A549 (cell line): ENCODE results near the gene GRM2. TPM values are rescaled to one million over a fixed set of nuclear protein-coding genes. Genes with fewer than 3 reads are reported as not detected.

Source experiments
- ATAC-seq, 2 experiments: fragments of 200-7000 bp in 1 of 2; fragments of >200 bp in 1 of 2; cut with Nextera tagmentation in 1 of 2; cut with Tn5 transposase in 1 of 2; 3 replicates each; pipeline versions ENCODE4 v1.8.0 to v1.9.1; 2018 to 2020; ENCODE audit warnings: mild to moderate bottlenecking in 1 of 2, moderate library complexity in 1 of 2
- CTCF ChIA-PET: fragments of 300-600 bp; sonication (Branson Sonifier 250); formaldehyde crosslinking; extraction: SDS; loops from one replicate; lab custom pipeline; 2021; ENCODE audit warnings: antibody characterized with exemption, inconsistent platforms; lab: Yijun Ruan, JAX
- POLR2A ChIA-PET: fragments of 350-600 bp; formaldehyde crosslinking; extraction: SDS; loops from one replicate; lab custom pipeline; 2021; ENCODE audit warnings: antibody characterized with exemption, inconsistent platforms; lab: Yijun Ruan, JAX
- DNase-seq, 2 experiments: peaks; one replicate each; pipeline versions ENCODE4 v3.0.0 to v3.0.0-alpha.2; 2011 to 2016; ENCODE audit warnings: low read depth in 1 of 2, low spot score in 1 of 2
- FAIRE-seq: peaks from 2 replicates; lab custom pipeline; 2011; peaks lifted over from hg19 to GRCh38; lab: Jason Lieb, UNC
- H3K27ac ChIP-seq, 2 experiments: fragments of >200 bp; sonication (Bioruptor Twin); formaldehyde crosslinking; 3 replicates each; pipeline ENCODE4 v1.5.1; 2016 to 2017
- H3K4me1 ChIP-seq: fragments of >200 bp; sonication (Bioruptor Twin); formaldehyde crosslinking; 3 replicates; pipeline ENCODE4 v1.6.1; 2016
- H3K4me2 ChIP-seq: fragments of >200 bp; sonication (Bioruptor Twin); formaldehyde crosslinking; 3 replicates; pipeline ENCODE4 v1.6.1; 2016
- H3K4me3 ChIP-seq: fragments of >200 bp; sonication (Bioruptor Twin); formaldehyde crosslinking; 3 replicates; pipeline ENCODE4 v1.5.1; 2016
- H3K9me3 ChIP-seq: fragments of >200 bp; sonication (Bioruptor Twin); formaldehyde crosslinking; 3 replicates; pipeline ENCODE4 v1.6.1; 2016
- BHLHE40 ChIP-seq: IDR thresholded peaks from 2 replicates; pipeline ENCODE4 v1.6.1; 2012; ENCODE audit warnings: low read depth, low read length, inconsistent platforms
- CBX2 ChIP-seq: fragments of 200-600 bp; sonication (generic); IDR thresholded peaks from 2 replicates; pipeline ENCODE4 v1.6.1; 2016; ENCODE audit warnings: low read depth, mild to moderate bottlenecking, borderline replicate concordance
- CBX8 ChIP-seq: fragments of 200-600 bp; sonication (generic); IDR thresholded peaks from 2 replicates; pipeline ENCODE4 v1.6.1; 2016
- CHD2 ChIP-seq: fragments of 150-350 bp; IDR thresholded peaks from 2 replicates; pipeline ENCODE4 v1.6.1; 2014; ENCODE audit warnings: low read length; ENCODE audit not compliant: partially characterized antibody
- CHD4 ChIP-seq: fragments of 200-600 bp; sonication (generic); IDR thresholded peaks from 2 replicates; pipeline ENCODE4 v1.6.1; 2016; ENCODE audit warnings: antibody characterized with exemption, mild to moderate bottlenecking, borderline replicate concordance
- E2F6 ChIP-seq: IDR thresholded peaks from 2 replicates; pipeline ENCODE4 v1.6.1; 2012; ENCODE audit warnings: low read depth, borderline replicate concordance
- EHF ChIP-seq: fragments of 250-450 bp; sonication (Bioruptor Pico); IDR thresholded peaks from 2 replicates; pipeline ENCODE4 v1.5.0; 2020; ENCODE audit warnings: mild to moderate bottlenecking
- EHMT2 ChIP-seq: fragments of 200-600 bp; sonication (generic); IDR thresholded peaks from 2 replicates; pipeline ENCODE4 v1.6.1; 2016; ENCODE audit warnings: antibody characterized with exemption, low read depth, mild to moderate bottlenecking, moderate library complexity
- EP300 ChIP-seq, 2 experiments: fragments of >200 bp; sonication (Bioruptor Twin); formaldehyde crosslinking; IDR thresholded peaks; 2 replicates in 1 of 2; 3 replicates in 1 of 2; pipeline ENCODE4 v1.6.1; 2016 to 2017
- ESRRA ChIP-seq: fragments of 150-350 bp; IDR thresholded peaks from 2 replicates; pipeline ENCODE4 v1.6.1; 2014; ENCODE audit warnings: mild to moderate bottlenecking, low read length, borderline replicate concordance
- HDAC2 ChIP-seq: fragments of 200-600 bp; sonication (generic); IDR thresholded peaks from 2 replicates; pipeline ENCODE4 v1.6.1; 2016
- HOXB13 ChIP-seq: fragments of 250-450 bp; sonication (Bioruptor Pico); IDR thresholded peaks from 2 replicates; pipeline ENCODE4 v1.5.0; 2020; ENCODE audit warnings: low read depth, mild to moderate bottlenecking, moderate library complexity
- KDM1A ChIP-seq: fragments of 200-600 bp; sonication (generic); IDR thresholded peaks from 2 replicates; pipeline ENCODE4 v1.6.1; 2016; ENCODE audit warnings: low read depth, mild to moderate bottlenecking
- MAX ChIP-seq: IDR thresholded peaks from 2 replicates; pipeline ENCODE4 v1.6.1; 2012
- NFE2L2 ChIP-seq: fragments of 150-350 bp; conservative IDR thresholded peaks from 2 replicates; pipeline ENCODE4 v1.6.1; 2014; ENCODE audit warnings: low read length
- NPAS2 ChIP-seq: fragments of 250-450 bp; sonication (Bioruptor Pico); IDR thresholded peaks from 2 replicates; pipeline ENCODE4 v1.8.0; 2022; ENCODE audit warnings: mild to moderate bottlenecking, moderate library complexity, borderline replicate concordance
- RCOR1 ChIP-seq: fragments of 150-350 bp; IDR thresholded peaks from 2 replicates; pipeline ENCODE4 v1.6.1; 2014; ENCODE audit warnings: antibody characterized with exemption, low read length, low read depth
- REST ChIP-seq: fragments of 200-600 bp; sonication (generic); IDR thresholded peaks from 2 replicates; pipeline ENCODE4 v1.6.1; 2016; ENCODE audit warnings: antibody characterized with exemption, mild to moderate bottlenecking, moderate library complexity
- RNF2 ChIP-seq: fragments of 200-600 bp; sonication (generic); IDR thresholded peaks from 2 replicates; pipeline ENCODE4 v1.6.1; 2016; ENCODE audit warnings: low read depth, mild to moderate bottlenecking, antibody characterized with exemption, moderate library complexity, borderline replicate concordance
- TFCP2L1 ChIP-seq: fragments of 250-450 bp; sonication (Bioruptor Pico); IDR thresholded peaks from 2 replicates; pipeline ENCODE4 v1.5.0; 2021; ENCODE audit warnings: mild to moderate bottlenecking
- ZFP36 ChIP-seq: fragments of 450-650 bp; IDR thresholded peaks from 2 replicates; pipeline ENCODE4 v1.6.1; 2014; ENCODE audit warnings: borderline replicate concordance; ENCODE audit not compliant: partially characterized antibody
- WGBS: methylation state at CpG from one replicate; pipeline ENCODE4 v1.1.6; 2017; ENCODE audit errors: missing lambda C conversion rate; 5-methylcytosine and 5-hydroxymethylcytosine counted together
- polyA plus RNA-seq, 4 experiments: library from polyadenylated mRNA; depleted of rRNA in 3 of 4; stranded (reverse); fragments of >200 nt; fragmentation: RNase III in 1 of 4; extraction: RNeasy Plus Mini Kit Qiagen cat#74134 plus additional on column Dnase treatment in 1 of 4; gene quantifications; 2 replicates in 3 of 4; 3 replicates in 1 of 4; pipeline ENCODE4 v1.2.3, GENCODE V29; 2011 to 2017

The GRM2 gene
- polyA plus RNA-seq, 2 of the 4 experiments (the other 2 are of a cell fraction): 0.03 TPM; not detected in 1

- TF ChIP-seq ESRRA: no peak
- no peak for TF ChIP-seq HOXB13 (CRISPR knock-in tag)
- TF ChIP-seq EHMT2: no peak
These were observed 9.9 kb downstream of the GRM2 start (continued) for GRCh38 chr3:51716805-51717204.

GRCh38 chr3:51717446-51717845 lies 10.6 kb downstream of the GRM2 start:
- H3K4me3 ChIP-seq: no peak overlapping the region
- no CpG with 5 or more reads among the region's 10 CpGs for WGBS
- no peak overlapping the region for H3K4me2 ChIP-seq
- no peak for FAIRE-seq
- DNase-seq: no peak
- no peak for ATAC-seq
- H3K27ac ChIP-seq: no peak overlapping the region
- TF ChIP-seq CBX2 (no peak), RCOR1 (no peak), MAX (no peak), NFE2L2 (no peak), BHLHE40 (no peak), E2F6 (no peak), CHD2 (no peak), KDM1A (no peak), NPAS2 (CRISPR knock-in tag) (no peak), CBX8 (no peak), RNF2 (no peak), REST (no peak), EHF (no peak)
- TF ChIP-seq, all 56 proteins: peak for 0
- H3K9me3 ChIP-seq: no peaks in the 10 kb centered on the region
- H3K4me1 ChIP-seq: no peaks in the 10 kb centered on the region
- ChIA-PET CTCF (no interaction called here), POLR2A (no interaction called here)

- no peak overlapping the region for H3K4me2 ChIP-seq
- DNase-seq (no peak), ATAC-seq (no peak), FAIRE-seq (no peak)
- WGBS: 8% methylated on average over 6 of the region's 7 CpGs
- ChIA-PET POLR2A (no interaction called here), CTCF (interaction anchor here (1.0 kb wide), 1 partner anchor 284 kb away, joined by 3 read pairs; no protein-coding TSS in a partner anchor)
- no peaks in the 10 kb centered on the region for H3K4me1 ChIP-seq
- H3K4me3 ChIP-seq: no peak overlapping the region
- no peak for TF ChIP-seq CBX2
- no peak for TF ChIP-seq TFCP2L1
- no peak for TF ChIP-seq ZFP36
- no peak for TF ChIP-seq CHD4
- TF ChIP-seq EP300 (IDR thresholded peaks at IDR 0.05): no peak
- TF ChIP-seq HDAC2: no peak
- TF ChIP-seq ESRRA: no peak
- TF ChIP-seq RNF2: no peak
- H3K27ac ChIP-seq: no peak overlapping the region
- no peaks in the 10 kb centered on the region for H3K9me3 ChIP-seq
These were observed 11.1 kb downstream of the GRM2 start for GRCh38 chr3:51717947-51718346.
